Sigmoid colon (tissue), 4 donors: Measurements from ENCODE around the gene TMEFF2.

ENCODE experiments used
- CTCF ChIP-seq, 4 experiments: fragments of 450-650 bp in 3 of 4; fragments of 200-600 bp in 1 of 4; IDR thresholded peaks; one replicate each; pipeline ENCODE4 v1.5.1; 2016 to 2019; ENCODE audit warnings: antibody characterized with exemption in 4 of 4, mild to moderate bottlenecking in 3 of 4, moderate library complexity in 2 of 4
- EP300 ChIP-seq, 4 donors: sonication (generic); formaldehyde crosslinking; IDR thresholded peaks; one replicate each; pipeline ENCODE4 v1.6.1; 2017; ENCODE audit warnings: antibody characterized with exemption in 4 of 4

GRCh38 chr2:191927319-191927867 is 267.3 kb downstream of the TMEFF2 start:
- no peak for TF ChIP-seq CTCF (IDR thresholded peaks at IDR 0.05)
- no peak for TF ChIP-seq EP300 (IDR thresholded peaks at IDR 0.05)
